Right renal cortex interstitium (tissue), 3 donors: ENCODE data around the gene IRAK1BP1. TPM values are rescaled to one million over a fixed set of nuclear protein-coding genes. Genes with fewer than 3 reads are reported as not detected.
"Not testable (repeated sequence)": the region's sequence is repeated elsewhere in the genome, so short reads cannot be mapped to it uniquely, and the experiment has no call there.

Experiments used
- DNase-seq, 3 donors: peaks; one replicate each; pipeline ENCODE4 v3.0.0-alpha.2; 2013; ENCODE audit warnings: low read depth in 3 of 3, low spot score in 2 of 3
- polyA plus RNA-seq, 3 donors: library from polyadenylated mRNA; unstranded; fragments of 120-200 nt; gene quantifications; one replicate each; pipeline ENCODE4 v1.2.1, GENCODE V29; 2013; ENCODE audit not compliant: insufficient read length in 3 of 3

The IRAK1BP1 gene
- polyA plus RNA-seq, 3 donors = 12.2 to 13.9 (median 12.3) TPM

DNA sequence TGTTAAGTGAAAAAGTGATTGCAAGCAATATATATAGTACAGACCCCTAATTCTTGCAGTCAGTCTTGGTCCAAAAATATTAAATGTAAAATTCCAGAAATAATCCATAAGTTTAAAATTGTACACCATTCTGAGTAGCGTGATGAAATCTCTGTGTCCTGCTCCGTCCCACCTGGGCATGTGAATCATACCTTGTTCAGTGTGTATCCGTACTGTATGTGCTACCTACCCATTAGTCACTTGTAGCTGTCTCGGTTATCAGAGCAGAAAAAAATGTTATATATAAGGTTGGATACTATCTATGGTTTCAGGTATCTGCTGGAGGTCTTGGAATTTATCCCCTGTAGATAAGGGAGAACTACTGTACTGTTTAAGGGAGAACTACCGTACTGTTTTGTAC, 16.3 kb downstream of the IRAK1BP1 start:
- no peak for DNase-seq

DNA sequence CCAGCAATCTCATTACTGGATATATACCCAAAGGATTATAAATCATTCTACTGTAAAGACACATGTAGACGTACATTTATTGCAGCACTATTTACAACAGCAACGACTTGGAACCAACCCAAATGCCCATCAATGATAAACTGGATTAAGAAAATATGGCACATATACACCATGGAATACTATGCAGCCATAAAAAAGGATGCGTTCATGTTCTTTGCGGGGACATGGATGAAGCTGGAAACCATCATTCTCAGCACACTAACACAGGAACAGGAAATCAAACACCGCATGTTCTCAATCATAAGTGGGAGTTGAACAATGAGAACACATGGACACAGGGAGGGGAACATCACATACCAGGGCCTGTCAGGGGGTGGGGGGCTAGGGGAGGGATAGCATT, 22.6 kb downstream of the IRAK1BP1 start:
- DNase-seq = not testable (repeated sequence)

DNA sequence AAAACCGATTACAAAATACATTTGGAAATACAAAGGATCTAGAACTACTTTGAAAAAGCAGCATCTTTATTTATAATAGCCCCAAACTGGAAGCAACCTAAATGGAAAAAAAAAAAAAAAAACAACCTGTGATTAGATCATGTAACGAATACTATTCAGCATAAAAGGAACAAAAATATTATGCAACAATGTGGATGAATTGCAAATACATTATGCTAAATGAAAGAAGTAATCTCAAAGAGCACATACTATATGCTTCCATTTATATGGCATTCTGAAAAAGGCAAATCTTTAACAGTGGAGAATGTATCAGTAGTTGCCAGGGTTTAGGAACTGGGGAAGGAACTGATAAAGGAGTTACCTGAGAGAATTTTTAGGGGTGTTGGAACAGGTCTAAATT, 28.9 kb downstream of the IRAK1BP1 start:
- DNase-seq = no peak

DNA sequence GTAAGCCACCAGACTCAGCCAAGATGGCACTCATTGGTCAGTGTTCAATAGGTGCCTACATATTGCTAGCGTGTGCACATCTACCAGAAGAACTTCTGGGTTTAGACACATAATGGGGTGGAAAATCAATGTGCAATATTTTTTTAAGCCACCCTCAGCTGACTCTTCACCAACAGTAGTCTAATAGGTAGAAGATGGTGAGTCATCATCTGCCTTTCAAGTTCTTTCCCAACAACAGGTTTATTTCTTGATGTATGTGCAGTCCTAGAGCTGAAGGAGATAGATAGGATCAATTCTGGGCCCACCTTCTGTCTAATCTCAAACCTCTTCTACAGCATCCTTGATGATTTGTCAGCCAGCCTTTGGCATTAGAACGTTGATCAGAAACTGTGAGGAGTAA, 41.3 kb downstream of the IRAK1BP1 start:
- DNase-seq = no peak

DNA sequence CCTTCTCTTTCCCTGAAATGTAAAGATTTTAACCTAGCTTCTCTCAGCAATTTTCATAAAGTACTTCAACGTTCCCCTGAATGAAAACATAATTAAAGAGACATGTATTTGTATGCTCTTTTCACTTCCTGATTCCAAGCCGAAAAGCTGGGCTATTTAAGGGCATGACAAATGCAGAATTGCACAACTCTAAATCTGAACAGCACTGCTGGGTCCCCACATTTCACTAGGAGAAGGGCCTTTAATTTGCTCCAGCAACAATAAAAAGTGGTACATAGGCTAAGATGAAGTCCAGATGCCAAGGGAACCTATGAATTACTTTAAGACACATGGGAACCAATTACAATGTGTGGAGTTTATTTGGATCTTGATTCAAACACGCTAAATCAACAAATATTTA, 42.0 kb downstream of the IRAK1BP1 start:
- DNase-seq = no peak

DNA sequence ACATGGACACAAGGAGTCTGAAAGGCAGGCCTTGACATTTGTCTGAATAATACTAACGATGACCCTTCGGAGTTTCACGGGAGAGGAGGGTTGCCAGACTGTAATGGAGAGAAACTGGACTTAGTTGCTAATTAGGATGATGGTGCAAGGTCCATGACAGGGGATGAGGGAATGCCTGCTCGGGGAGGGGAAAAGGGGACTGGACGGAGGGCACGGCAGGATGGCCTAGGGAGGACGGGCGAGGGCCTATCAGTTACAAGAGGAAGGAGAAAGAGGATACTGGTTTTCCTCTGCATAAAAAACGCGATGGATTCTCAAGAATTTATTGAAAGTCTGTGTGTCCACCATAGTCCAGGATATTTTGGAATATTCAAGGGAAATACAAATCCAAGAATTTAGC, 42.7 kb downstream of the IRAK1BP1 start:
- DNase-seq = no peak

DNA sequence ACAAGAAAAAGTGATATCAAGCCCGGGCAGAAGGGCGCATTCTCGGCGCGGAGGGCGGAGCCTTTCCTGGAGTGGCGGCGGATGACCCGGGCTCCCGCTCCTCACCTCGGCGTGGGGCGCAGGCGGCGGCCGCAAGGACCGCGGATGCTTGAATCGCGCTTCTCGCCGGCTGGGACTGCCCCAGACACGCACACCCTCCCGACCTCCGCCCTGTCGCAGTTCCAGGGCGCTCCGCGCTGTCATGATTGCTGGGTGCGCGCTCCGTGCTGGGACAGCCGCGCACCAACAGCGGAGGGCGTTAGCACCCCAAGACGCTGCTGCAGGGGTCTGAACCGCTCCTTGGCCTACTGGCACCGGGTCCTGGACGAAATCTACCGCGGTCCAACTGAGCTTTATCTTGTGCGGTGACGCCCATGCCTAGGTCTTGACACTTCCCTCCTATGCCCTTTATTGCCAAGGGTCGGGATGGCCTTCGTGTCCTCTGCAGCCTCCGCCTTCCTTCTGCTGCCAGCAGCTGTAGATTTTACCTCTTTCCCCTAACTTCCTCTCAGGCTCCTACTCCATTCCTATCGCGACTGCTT, 43.3 kb downstream of the IRAK1BP1 start:
- DNase-seq = no peak

DNA sequence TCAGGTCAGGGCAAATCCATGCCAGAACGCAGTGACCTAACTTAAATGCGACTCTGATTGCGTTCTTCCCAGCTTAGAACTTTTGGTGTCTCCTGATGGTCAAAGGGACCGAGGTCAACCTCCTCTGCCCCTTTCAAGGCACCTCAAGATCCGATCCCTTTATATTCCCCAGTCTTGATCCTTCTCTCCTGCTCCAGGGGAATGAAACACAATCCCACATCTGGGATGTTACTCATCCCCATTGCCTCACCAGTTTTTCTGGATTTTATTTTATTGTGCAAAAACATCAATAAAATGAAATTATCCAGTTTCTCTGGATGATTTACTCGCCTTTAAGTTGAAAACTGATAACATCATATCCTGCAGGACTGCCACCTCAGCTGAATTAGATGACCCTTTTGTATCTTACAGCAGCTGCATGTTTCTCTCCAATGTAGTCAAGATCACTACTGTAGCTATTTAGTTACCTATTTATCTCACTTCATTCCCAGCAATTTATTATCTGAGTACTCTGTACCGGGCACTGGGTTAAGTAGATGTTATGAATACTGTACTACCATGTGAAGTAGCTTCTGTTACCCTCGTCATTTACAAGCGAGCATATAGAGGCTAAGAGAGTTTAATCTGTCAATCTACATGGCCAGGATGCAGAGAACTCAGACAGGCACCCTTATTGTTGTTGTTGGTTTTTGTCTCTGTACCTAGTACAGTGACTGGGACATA, 44.0 kb downstream of the IRAK1BP1 start:
- no peak for DNase-seq

DNA sequence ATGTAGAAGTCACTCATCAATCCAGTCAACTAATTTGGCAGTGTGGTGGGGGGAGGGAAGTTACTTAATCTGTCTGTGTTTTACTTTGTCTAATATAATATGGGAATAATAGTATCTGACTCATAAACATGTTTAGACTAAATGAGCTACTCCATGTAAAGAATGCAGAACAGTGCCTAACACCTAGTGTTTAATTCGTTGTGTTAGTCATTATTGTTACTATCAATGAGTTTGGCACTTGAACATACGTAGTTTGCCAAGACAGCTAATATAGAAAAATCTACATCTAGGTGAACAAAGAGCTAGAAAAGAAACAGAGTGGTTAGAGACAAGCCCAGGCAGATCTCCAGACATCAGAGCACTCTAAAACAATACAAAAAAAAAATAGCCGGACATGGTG, 49.1 kb downstream of the IRAK1BP1 start:
- no peak for DNase-seq

DNA sequence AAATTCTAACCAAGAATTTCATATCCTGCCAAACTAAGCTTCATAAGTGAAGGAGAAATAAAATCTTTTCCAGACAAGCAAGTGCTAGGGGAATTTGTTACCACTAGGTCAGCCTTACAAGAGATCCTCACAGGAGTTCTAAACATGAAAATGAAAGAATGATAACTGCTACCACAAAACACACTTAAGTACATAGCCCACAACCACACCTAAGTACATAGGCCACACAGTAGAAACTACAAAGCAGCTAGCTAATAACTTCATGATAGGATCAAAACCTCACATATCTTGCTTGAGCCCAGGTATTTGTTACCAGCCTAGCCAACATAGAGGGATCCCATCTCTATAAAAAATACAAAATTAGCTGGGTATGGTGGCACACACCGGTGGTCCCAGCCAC, 50.4 kb downstream of the IRAK1BP1 start:
- no peak for DNase-seq

DNA sequence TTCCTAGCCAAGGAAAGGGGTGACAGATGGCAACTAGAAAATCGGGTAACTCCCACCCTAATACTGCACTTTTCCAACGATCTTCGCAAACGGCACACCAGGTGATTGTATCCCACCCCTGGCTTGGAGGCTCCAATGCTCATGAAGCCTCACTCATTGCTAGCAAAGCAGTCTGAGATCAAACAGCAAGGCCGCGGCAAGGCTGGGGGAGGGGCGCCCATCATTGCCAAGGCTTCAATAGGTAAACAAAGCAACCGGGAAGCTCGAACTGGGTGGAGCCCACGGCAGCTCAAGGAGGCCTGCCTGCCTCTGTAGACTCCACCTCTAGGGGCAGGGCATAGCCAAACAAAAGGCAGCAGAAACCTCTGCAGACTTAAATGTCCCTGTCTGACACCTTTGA, 53.8 kb downstream of the IRAK1BP1 start:
- not testable (repeated sequence) for DNase-seq

DNA sequence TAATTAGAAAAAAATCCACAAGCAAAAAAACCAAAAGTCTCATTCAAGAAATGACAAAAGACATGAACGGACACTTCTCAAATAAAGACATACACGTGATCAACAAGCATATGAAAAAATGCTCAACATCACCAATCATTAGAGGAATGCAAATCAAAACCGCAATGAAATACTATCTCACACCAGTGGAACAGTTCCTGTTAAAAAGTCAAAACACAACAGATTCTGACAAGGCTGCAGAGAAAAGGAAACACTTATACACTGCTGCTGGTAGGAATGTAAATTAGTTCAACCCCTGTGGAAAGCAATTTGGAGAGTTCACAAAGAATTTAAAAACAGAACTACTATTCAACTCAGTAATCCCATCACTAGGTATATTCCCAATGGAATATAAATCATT, 58.0 kb downstream of the IRAK1BP1 start:
- DNase-seq = no peak

DNA sequence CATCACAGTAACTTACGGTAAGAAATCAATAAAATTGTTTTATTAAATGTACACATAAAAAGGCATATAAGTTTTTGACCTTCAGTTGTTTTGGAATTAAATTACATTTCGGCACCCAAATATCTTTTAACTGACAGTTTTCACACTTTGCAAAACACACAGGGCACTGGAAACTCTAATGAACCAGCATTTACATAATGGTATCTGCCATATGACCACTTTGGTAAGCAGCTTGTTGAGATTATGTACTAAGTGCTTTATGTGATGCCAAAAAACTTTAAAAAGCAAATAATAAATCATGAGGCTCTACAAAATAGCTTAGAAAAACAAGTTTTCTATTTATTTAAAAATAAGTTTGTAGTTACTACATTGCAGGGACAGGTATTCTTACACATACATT, 68.2 kb downstream of the IRAK1BP1 start:
- no peak for DNase-seq

DNA sequence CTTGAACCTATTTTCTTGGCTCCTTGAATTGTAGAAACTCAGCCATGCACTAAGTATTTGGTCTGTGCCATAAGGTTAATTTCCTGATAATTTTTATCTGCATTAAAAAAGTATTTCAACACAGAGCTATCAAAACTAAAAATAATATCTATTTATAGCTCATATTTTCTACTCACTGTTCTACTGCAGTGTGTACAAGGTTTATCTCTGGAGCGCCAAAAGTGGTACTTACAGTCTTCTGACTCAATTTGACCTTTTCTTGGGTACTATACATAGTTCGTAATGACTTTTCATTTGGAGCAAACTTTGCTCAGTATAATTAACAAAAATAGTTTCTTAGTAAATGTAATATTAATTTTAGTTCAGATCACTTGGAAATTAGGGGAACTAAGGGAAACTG, 69.2 kb downstream of the IRAK1BP1 start:
- no peak for DNase-seq

DNA sequence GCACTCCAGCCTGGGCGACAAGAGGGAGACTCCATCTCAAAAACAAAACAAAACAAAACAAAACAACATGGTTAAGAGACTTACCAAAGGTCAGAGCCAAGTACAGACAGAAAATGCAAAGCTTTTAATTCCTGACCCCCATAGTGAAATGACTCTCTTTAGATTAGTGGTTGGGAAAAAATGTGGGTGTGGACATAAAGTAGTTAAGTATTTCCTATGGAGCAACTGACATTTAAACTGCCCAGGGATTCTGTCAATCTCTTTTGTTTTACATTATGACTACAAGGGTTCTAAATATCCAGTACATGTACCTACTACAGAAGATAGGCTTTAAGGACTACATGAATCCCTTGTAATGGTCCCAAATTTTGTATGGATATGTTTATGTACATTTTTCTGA, 75.1 kb downstream of the IRAK1BP1 start:
- DNase-seq = no peak

DNA sequence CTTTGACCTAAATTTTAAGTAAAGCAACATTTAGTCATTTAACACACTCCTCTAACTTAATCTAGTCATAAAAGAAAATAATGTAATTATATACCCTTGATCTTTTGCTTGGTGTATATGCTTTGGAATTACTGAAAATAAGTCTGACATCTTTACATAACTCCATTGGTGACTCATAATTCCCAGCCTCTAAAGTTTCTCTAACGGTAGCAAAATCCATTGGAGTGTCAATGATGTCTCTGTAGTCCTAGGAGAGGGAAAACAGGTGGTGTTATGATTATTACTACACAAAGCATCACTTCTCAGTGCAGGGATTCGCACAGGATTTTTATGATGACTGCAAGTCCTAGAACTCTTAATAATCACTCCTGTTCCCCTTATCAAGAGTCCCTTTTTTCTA, 80.2 kb downstream of the IRAK1BP1 start:
- no peak for DNase-seq

DNA sequence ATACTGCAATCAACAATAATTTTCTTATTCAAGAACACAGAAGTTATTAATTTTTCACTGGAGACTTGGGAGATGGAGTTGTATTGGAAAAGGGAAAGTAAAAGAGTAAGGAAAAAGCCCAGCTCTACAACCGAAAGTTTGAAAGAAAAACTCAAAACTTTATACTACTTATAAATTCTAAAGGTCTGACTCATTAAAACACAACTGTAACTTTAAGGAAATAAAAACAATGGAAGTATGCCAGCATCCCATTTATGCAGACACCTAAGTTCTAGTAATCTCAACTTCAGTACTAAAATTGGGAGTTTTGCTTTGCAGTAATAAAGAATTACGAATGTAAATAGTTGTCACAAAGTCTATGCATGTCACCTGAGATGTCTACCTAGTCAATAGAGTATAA, 80.6 kb downstream of the IRAK1BP1 start:
- DNase-seq = no peak

DNA sequence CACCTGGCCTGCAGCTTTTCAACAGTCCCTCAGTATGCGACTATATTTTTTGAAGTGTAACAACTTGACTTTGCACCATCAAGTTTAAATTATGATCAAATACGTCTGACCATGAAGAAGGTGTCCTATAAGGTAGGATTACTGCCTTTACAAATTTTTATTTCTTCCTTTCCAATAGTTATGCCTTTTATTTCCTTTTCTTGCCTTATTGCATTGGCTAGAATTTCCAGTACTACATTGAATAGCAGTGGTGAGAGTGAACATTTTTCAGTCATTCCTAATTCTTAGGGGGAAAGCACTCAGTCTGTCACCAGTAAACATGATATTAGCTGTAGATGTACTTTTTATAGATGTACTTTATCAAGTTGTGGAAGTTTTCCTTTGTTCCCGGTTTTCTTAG, 81.4 kb downstream of the IRAK1BP1 start:
- DNase-seq = no peak

DNA sequence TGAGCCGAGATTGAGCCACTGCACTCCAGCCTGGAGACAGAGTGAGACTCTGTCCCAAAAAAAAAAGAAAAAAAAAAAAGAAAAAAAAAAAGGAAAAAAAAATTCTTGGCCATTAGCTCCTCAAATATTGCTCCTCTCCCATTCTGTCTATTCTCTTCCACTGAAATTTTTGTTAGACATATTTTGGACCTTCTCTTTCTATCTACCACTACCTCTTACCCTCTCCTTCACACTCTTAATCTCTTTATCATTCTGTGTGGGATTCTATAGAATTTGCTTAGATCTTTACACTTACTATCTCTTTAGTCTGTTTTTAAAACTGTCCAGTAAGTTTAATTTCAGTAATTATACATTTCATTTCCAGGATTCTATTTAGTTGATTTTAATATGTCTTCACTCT, 85.0 kb downstream of the IRAK1BP1 start:
- no peak for DNase-seq
